Muscle layer of duodenum (tissue), 2 donors: ENCODE results near the gene SCML1.

Experiments
- H3K27ac ChIP-seq: one replicate; pipeline ENCODE4 v1.7.0; 2013; ENCODE audit warnings: mild to moderate bottlenecking, low read length
- H3K27me3 ChIP-seq: one replicate; pipeline ENCODE4 v1.7.0; 2013; ENCODE audit warnings: low read depth, mild to moderate bottlenecking, control low read depth, low read length
- H3K36me3 ChIP-seq, 2 donors: one replicate each; pipeline ENCODE4 v1.7.0; 2013; ENCODE audit warnings: low read length in 2 of 2, control low read depth in 1 of 2, mild to moderate bottlenecking in 1 of 2; ENCODE audit not compliant: insufficient read depth in 2 of 2, control insufficient read depth in 1 of 2
- H3K4me1 ChIP-seq, 2 donors: one replicate each; pipeline ENCODE4 v1.7.0; 2013; ENCODE audit warnings: low read length in 2 of 2, mild to moderate bottlenecking in 2 of 2, control low read depth in 1 of 2, moderate library complexity in 1 of 2; ENCODE audit not compliant: insufficient read depth in 2 of 2, control insufficient read depth in 1 of 2
- H3K4me3 ChIP-seq, 2 donors: one replicate each; pipeline ENCODE4 v1.7.0; 2013; ENCODE audit warnings: low read length in 2 of 2, low read depth in 1 of 2, mild to moderate bottlenecking in 1 of 2
- H3K9me3 ChIP-seq, 2 donors: one replicate each; pipeline ENCODE4 v1.7.0; 2013; ENCODE audit warnings: low read length in 2 of 2, control low read depth in 1 of 2, mild to moderate bottlenecking in 1 of 2; ENCODE audit not compliant: control insufficient read depth in 1 of 2
- donor health status: healthy.

The SCML1 gene

GRCh38 chrX:17740137-17741122 lies 3.1 kb downstream of the SCML1 start:
- Histone ChIP-seq H3K4me1 (no peaks in the 10 kb centered on the region), H3K9me3 (no peaks in the 10 kb centered on the region), H3K27me3 (no peaks in the 10 kb centered on the region), H3K36me3 (no peaks in the 10 kb centered on the region), H3K4me3 (no peak overlapping the region), H3K27ac (no peak overlapping the region)

DNA sequence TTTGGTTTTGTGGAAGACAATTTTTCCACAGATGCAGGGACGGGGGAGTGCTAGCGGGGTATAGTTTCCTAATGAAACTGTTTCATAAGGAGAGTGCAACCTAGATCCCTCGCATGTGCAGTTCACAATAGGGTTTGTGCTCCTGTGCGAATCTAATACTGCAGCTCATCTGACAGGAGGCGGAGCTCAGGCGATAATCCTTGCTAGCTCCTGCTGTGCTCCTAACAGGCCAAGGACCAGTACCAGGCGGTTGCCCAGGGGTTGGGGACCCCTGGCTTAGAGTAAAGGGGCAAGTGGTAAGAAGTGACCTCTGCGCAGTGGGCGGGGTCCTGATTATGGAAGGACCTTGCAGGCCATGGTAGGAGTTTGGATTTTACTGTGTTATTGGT lies 3.8 kb downstream of the SCML1 start:
- no peak overlapping the region for H3K4me3 ChIP-seq
- no peaks in the 10 kb centered on the region for H3K27me3 ChIP-seq
- no peak overlapping the region for H3K27ac ChIP-seq
- no peaks in the 10 kb centered on the region for H3K4me1 ChIP-seq
- no peaks in the 10 kb centered on the region for H3K9me3 ChIP-seq
- no peaks in the 10 kb centered on the region for H3K36me3 ChIP-seq

GRCh38 chrX:17743913-17744312 lies 6.6 kb downstream of the SCML1 start:
- Histone ChIP-seq H3K27me3 (no peaks in the 10 kb centered on the region), H3K9me3 (no peaks in the 10 kb centered on the region), H3K4me3 (no peak overlapping the region)

GRCh38 chrX:17744896-17745523 lies 7.7 kb downstream of the SCML1 start:
- Histone ChIP-seq H3K4me1 (no peaks in the 10 kb centered on the region), H3K4me3 (no peak overlapping the region), H3K9me3 (no peaks in the 10 kb centered on the region), H3K27me3 (no peaks in the 10 kb centered on the region), H3K27ac (no peak overlapping the region), H3K36me3 (peaks cover under 1 to 4% of the 10 kb centered on the region in 2 donors)

More at GRCh38 chrX:17743913-17744312, 6.6 kb downstream of the SCML1 start:
- H3K36me3 ChIP-seq = no peaks in the 10 kb centered on the region
- H3K4me1 ChIP-seq = no peaks in the 10 kb centered on the region
- H3K27ac ChIP-seq = no peak overlapping the region

- Histone ChIP-seq H3K9me3 (no peaks in the 10 kb centered on the region), H3K4me1 (no peaks in the 10 kb centered on the region), H3K4me3 (no peak overlapping the region), H3K36me3 (peaks cover 6 to 17% of the 10 kb centered on the region in 2 donors), H3K27me3 (no peaks in the 10 kb centered on the region), H3K27ac (no peak overlapping the region)
Observed at GRCh38 chrX:17747692-17748091, 10.4 kb downstream of the SCML1 start.

GRCh38 chrX:17748684-17749083 lies 11.4 kb downstream of the SCML1 start:
- Histone ChIP-seq H3K4me1 (no peaks in the 10 kb centered on the region), H3K27ac (no peak overlapping the region), H3K9me3 (no peaks in the 10 kb centered on the region), H3K27me3 (no peaks in the 10 kb centered on the region), H3K36me3 (peaks cover 6 to 20% of the 10 kb centered on the region in 2 donors), H3K4me3 (no peak overlapping the region)

DNA sequence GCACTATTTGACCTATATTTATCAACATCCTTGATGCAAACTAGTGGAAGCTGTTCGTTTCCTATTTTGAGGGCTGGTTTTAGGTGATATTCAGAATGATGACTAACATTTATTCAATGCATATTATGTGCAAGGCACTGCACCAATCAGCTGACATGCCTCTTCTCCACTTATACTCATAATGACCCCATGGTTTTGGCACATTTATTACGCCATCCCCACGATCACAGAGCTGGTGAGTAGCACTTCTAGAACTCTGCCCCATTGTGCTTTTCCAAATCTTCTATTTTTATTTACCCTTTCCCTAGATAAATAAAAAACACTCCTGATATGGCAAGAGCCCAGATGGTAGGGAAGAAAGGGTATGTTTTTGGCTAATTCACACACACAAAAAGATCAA lies 13.1 kb downstream of the SCML1 start:
- no peak overlapping the region for H3K4me3 ChIP-seq
- peaks cover 6 to 20% of the 10 kb centered on the region in 2 donors for H3K36me3 ChIP-seq
- H3K4me1 ChIP-seq = no peaks in the 10 kb centered on the region
- no peaks in the 10 kb centered on the region for H3K27me3 ChIP-seq
- H3K9me3 ChIP-seq = no peaks in the 10 kb centered on the region
- H3K27ac ChIP-seq = no peak overlapping the region

DNA sequence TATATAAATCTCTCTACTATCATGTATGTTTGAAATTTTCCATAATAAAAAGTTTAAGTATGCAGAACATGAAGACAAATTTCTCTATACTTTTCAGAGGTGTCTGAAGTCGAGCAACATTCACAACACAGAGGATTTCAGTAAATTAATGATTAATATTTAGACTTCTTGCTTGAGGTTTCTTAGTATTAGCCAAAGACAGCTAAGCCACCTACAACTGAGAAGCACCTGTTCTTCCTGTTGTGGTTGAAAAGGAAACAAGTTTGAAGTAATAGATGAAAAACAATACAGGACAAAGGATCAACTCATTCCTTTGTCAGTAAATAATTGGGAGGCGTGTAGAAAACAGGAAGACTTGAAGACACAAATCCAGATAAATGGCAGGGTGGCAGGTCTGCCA lies 21.1 kb downstream of the SCML1 start:
- Histone ChIP-seq H3K4me3 (no peak overlapping the region), H3K4me1 (no peaks in the 10 kb centered on the region), H3K27ac (no peak overlapping the region), H3K27me3 (no peaks in the 10 kb centered on the region), H3K36me3 (no peaks in the 10 kb centered on the region), H3K9me3 (no peaks in the 10 kb centered on the region)

DNA sequence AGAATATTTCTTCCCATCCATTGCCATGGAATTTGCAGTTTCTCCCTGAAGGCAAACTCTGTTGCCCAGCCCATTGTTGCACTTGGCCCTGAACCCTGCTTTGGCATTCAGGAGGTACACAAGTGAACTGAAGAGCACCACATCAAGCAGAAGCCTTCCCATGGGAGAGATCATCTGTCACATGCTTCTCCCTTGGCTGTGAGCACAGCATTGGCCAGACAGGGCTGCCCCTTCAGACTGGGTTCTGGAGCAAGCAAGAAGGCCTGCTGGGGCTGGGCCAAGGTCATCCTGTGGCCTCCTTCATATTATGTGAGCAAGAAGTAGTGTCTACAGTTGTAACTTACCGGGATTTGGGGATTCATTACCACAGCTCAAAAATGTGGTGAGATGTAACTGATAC lies 22.7 kb downstream of the SCML1 start:
- H3K27ac ChIP-seq = no peak overlapping the region
- H3K27me3 ChIP-seq = no peaks in the 10 kb centered on the region
- H3K4me3 ChIP-seq = no peak overlapping the region
- no peaks in the 10 kb centered on the region for H3K4me1 ChIP-seq
- no peaks in the 10 kb centered on the region for H3K9me3 ChIP-seq
- H3K36me3 ChIP-seq = no peaks in the 10 kb centered on the region

GRCh38 chrX:17767734-17768133 lies 30.4 kb downstream of the SCML1 start:
- Histone ChIP-seq H3K4me3 (no peak overlapping the region), H3K36me3 (no peaks in the 10 kb centered on the region), H3K27me3 (no peaks in the 10 kb centered on the region), H3K4me1 (no peaks in the 10 kb centered on the region), H3K27ac (no peak overlapping the region), H3K9me3 (no peaks in the 10 kb centered on the region)

DNA sequence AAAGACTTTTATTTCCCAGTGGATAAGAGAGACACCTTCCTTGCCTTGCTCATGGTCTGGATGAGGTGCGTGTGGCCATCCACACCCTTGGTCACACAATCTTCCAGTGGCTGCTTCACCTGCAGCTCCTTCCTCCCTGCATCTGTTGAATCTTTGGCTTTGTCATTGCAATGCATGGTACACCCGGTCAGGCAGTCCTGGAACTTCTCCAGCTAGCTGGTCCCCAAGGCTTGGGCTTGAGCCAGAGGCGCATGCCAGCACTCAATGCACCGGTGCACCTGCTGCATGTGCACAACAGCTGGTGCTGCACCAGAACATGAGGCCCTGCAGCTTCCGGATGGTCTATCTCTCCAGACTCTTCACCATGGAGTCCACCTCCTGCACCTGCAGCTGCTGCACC lies 31.7 kb downstream of the SCML1 start:
- H3K4me3 ChIP-seq = no peak overlapping the region
- no peak overlapping the region for H3K27ac ChIP-seq
- no peaks in the 10 kb centered on the region for H3K27me3 ChIP-seq
- no peaks in the 10 kb centered on the region for H3K36me3 ChIP-seq
- H3K9me3 ChIP-seq = no peaks in the 10 kb centered on the region
- H3K4me1 ChIP-seq = no peaks in the 10 kb centered on the region
